ENCODE data around the gene RIPPLY1.

The RIPPLY1 gene, protein sequence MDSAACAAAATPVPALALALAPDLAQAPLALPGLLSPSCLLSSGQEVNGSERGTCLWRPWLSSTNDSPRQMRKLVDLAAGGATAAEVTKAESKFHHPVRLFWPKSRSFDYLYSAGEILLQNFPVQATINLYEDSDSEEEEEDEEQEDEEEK

DNA sequence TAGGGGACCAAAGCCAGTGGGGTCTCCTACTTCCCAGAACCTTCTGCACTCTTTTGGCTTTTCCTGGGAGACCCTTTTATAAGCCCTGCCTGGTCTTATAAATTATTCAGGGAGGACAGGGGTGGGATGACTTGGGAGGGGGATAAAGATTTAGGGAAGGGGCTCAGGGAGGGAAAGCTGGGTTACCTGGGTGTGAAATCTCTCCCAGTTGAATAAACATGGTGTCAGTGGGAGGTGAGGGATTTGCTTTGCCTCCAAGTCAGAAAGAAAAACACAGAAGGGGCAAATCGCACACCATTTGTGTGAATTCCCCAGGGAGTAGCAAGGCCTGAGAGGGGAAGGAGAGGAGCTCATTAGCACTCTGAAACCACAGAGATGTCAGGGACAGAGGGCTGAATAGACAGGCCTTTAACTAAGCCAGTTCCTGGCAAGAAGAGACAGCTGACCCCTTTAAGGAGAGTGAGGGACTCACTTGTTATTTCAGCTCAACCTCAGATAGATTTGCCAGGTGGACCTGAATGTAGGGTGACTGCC is at the start of gene RIPPLY1:
TSS of gene RIPPLY1 (minus strand) at position 51 of the 534 bp plus-strand sequence. CDS start 54 bp downstream, outside the sequence.
- H3K4me1 ChIP-seq = no peaks in the 10 kb centered on the region
- H3K36me3 ChIP-seq (ENCODE audit: control insufficient read depth, insufficient read depth, low read length) = no peaks in the 10 kb centered on the region
- H3K9ac ChIP-seq = no peak within 1 kb of the TSS
- H3K4me3 ChIP-seq (ENCODE audit: low read depth, low read length) = no peak within 1 kb of the TSS
- H3K27ac ChIP-seq = no peak within 1 kb of the TSS
- H3K9me3 ChIP-seq (ENCODE audit: control insufficient read depth, low read length) = no peaks in the 10 kb centered on the region
- TF ChIP-seq, protein P1, sequence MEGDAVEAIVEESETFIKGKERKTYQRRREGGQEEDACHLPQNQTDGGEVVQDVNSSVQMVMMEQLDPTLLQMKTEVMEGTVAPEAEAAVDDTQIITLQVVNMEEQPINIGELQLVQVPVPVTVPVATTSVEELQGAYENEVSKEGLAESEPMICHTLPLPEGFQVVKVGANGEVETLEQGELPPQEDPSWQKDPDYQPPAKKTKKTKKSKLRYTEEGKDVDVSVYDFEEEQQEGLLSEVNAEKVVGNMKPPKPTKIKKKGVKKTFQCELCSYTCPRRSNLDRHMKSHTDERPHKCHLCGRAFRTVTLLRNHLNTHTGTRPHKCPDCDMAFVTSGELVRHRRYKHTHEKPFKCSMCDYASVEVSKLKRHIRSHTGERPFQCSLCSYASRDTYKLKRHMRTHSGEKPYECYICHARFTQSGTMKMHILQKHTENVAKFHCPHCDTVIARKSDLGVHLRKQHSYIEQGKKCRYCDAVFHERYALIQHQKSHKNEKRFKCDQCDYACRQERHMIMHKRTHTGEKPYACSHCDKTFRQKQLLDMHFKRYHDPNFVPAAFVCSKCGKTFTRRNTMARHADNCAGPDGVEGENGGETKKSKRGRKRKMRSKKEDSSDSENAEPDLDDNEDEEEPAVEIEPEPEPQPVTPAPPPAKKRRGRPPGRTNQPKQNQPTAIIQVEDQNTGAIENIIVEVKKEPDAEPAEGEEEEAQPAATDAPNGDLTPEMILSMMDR (IDR thresholded peaks at IDR 0.05) = no peak
- H2AFZ ChIP-seq = no peak within 1 kb of the TSS
- H3K27me3 ChIP-seq (ENCODE audit: control insufficient read depth, insufficient read depth, low read length) = no peaks in the 10 kb centered on the region
- no peak within 1 kb of the TSS for H3K4me2 ChIP-seq (ENCODE audit: low read length)
- no peaks in the 10 kb centered on the region for H3K79me2 ChIP-seq

DNA sequence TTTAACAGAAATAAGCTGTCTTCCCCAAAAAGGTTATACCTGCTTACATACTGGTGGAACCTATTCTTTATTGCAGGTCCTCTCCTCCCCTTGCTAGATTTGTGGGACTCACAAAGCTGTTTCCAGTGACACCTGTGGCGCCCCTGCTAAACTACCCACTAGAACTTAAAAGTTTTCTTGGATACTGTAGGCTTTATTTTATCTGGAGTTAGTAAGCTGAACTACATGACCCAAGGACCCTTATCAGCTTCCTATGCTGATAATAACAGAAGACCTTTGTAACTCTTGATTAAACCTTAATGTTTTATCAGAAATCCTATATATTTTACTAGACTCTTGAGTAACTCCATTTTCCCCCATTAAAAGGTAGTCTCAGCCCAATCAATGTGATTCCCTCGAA is 49.4 kb upstream of the RIPPLY1 start:
- Histone ChIP-seq H3K4me2 (ENCODE audit: low read length) (no peak overlapping the region), H3K36me3 (ENCODE audit: control insufficient read depth, insufficient read depth, low read length) (no peaks in the 10 kb centered on the region), H3K4me3 (ENCODE audit: low read depth, low read length) (no peak overlapping the region), H3K27me3 (ENCODE audit: control insufficient read depth, insufficient read depth, low read length) (no peaks in the 10 kb centered on the region), H2AFZ (no peak overlapping the region), H3K9me3 (ENCODE audit: control insufficient read depth, low read length) (no peaks in the 10 kb centered on the region), H3K27ac (no peak overlapping the region), H3K4me1 (peaks cover 4% of the 10 kb centered on the region), H3K9ac (no peak overlapping the region), H3K79me2 (no peaks in the 10 kb centered on the region)
- TF ChIP-seq, protein P1 (IDR thresholded peaks at IDR 0.05) = no peak

DNA sequence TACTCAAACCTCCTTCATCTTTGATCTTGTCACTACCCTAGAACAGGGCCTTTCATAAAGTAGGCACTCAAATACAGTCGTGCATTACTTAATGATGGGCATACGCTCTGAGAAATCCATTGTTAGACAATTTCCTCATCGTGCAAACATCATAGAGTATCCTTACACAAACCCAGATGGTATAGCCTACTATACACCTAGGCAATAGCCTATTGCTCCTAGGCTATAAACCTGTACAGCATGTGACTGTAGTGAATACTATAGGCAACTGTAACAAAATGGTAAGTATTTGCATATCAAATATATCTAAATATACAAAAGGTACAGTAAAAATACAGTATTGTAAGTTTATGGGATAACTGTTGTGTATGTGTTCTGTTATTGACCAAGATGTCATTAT is 48.9 kb upstream of the RIPPLY1 start:
- H2AFZ ChIP-seq = no peak overlapping the region
- H3K9ac ChIP-seq = no peak overlapping the region
- H3K27ac ChIP-seq = no peak overlapping the region
- no peaks in the 10 kb centered on the region for H3K36me3 ChIP-seq (ENCODE audit: control insufficient read depth, insufficient read depth, low read length)
- H3K9me3 ChIP-seq (ENCODE audit: control insufficient read depth, low read length) = no peaks in the 10 kb centered on the region
- no peak overlapping the region for H3K4me2 ChIP-seq (ENCODE audit: low read length)
- no peaks in the 10 kb centered on the region for H3K79me2 ChIP-seq
- TF ChIP-seq, protein P1 (IDR thresholded peaks at IDR 0.05) = no peak
- H3K27me3 ChIP-seq (ENCODE audit: control insufficient read depth, insufficient read depth, low read length) = no peaks in the 10 kb centered on the region
- no peak overlapping the region for H3K4me3 ChIP-seq (ENCODE audit: low read depth, low read length)
- peaks cover 4% of the 10 kb centered on the region for H3K4me1 ChIP-seq

DNA sequence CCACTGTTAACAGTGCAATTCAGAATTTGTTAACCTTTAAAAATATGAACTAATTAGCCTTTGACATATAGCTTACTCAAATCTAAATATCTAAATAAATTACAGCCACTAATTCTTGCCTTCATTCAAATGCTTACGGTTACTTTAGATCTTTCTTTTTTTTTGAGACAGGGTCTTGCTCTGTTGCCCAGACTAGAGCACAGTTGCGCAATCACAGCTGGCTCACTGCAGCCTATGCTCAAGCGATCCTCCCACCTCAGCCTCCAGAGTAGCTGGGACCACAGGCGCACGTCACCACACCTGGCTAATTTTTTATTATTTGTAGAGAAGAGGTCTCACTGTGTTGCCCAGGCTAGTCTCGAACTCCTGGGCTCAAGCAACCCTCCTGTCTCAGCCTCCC is 48.1 kb upstream of the RIPPLY1 start:
- TF ChIP-seq, protein P1 (IDR thresholded peaks at IDR 0.05) = no peak

DNA sequence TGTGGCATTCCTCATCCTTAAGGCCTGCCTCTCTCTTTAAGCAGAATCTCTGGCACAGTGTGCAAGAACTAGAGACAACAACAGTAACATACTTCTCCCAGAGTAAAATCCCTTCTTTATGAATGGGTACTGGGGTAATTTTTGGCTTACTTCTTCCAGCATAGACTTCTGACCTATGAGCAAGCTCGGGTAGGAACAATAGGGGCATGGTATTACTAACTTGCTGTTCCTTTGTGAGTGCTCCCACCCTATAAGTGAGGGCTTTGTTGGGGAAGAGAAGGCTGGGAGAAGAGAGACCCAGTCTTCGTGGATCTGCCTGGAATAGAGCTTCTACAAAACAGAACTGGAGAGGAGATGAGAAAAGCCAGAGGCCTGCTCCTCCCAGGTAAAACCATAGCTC is 47.2 kb upstream of the RIPPLY1 start:
- no peaks in the 10 kb centered on the region for H3K36me3 ChIP-seq (ENCODE audit: control insufficient read depth, insufficient read depth, low read length)
- no peaks in the 10 kb centered on the region for H3K9me3 ChIP-seq (ENCODE audit: control insufficient read depth, low read length)
- TF ChIP-seq, protein P1 (IDR thresholded peaks at IDR 0.05) = no peak
- H3K4me1 ChIP-seq = no peaks in the 10 kb centered on the region
- no peak overlapping the region for H3K4me2 ChIP-seq (ENCODE audit: low read length)
- H3K79me2 ChIP-seq = no peaks in the 10 kb centered on the region
- no peak overlapping the region for H3K9ac ChIP-seq
- no peaks in the 10 kb centered on the region for H3K27me3 ChIP-seq (ENCODE audit: control insufficient read depth, insufficient read depth, low read length)
- no peak overlapping the region for H3K27ac ChIP-seq
- no peak overlapping the region for H2AFZ ChIP-seq
- no peak overlapping the region for H3K4me3 ChIP-seq (ENCODE audit: low read depth, low read length)

More for the DNA sequence above, 48.1 kb upstream of the RIPPLY1 start:
- Histone ChIP-seq H3K4me3 (ENCODE audit: low read depth, low read length) (no peak overlapping the region), H3K4me1 (peaks cover 4% of the 10 kb centered on the region), H3K79me2 (no peaks in the 10 kb centered on the region), H3K9ac (no peak overlapping the region), H3K4me2 (ENCODE audit: low read length) (no peak overlapping the region), H3K27me3 (ENCODE audit: control insufficient read depth, insufficient read depth, low read length) (no peaks in the 10 kb centered on the region), H3K36me3 (ENCODE audit: control insufficient read depth, insufficient read depth, low read length) (no peaks in the 10 kb centered on the region), H2AFZ (no peak overlapping the region), H3K9me3 (ENCODE audit: control insufficient read depth, low read length) (no peaks in the 10 kb centered on the region), H3K27ac (no peak overlapping the region)

Measured in parathyroid adenoma (tissue), 2 donors.